NB4 (cell line): ENCODE results near the gene BRAT1.

Experiments
- MYC ChIP-seq: IDR thresholded peaks from 2 replicates; pipeline ENCODE4 v1.6.1; 2011; ENCODE audit warnings: low read depth, low read length
- POLR2A ChIP-seq: IDR thresholded peaks from 2 replicates; pipeline ENCODE4 v1.6.1; 2011; ENCODE audit warnings: mild to moderate bottlenecking; ENCODE audit not compliant: insufficient read length; ENCODE audit errors: extremely low read depth
- TF ChIP-seq, protein P1 (sequence below): IDR thresholded peaks from one replicate; pipeline ENCODE4 v1.5.1; 2012; ENCODE audit warnings: low read depth, low read length
- TF ChIP-seq, protein P2 (sequence below): IDR thresholded peaks from 2 replicates; pipeline ENCODE4 v1.6.1; 2011; ENCODE audit warnings: low read depth, low read length

DNA sequence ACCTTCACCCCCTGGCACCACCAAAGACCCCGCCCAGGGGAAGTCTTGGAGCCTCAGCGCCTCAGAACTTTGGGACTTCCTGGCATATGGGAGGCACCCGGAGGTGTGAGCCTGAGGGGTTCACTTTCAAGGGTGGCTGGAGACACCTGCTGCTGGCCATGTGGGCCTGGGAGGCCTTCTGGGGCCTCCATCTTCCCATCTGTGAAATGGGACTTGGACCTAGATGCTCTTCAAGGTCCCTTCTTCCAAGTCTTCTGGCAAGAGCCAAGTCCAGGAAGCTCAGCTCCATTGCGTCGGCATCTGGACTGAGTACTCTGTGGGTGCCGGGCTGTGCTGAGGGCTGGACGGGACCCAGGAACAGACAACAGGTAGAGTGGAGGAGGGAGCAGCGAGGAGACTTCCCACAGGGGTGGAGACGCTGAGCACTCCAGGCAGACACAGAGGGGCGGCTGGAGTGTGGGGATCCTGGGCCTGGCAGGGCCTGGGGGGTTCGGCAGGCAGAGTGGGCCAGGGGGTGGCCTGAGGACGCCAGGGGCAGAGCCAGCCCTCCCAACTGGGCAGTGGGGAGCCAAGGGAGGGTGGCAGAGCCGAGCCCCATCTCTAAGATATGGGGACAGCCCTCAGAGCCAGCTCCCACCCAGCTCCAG is 45.1 kb downstream of the BRAT1 start:
- no peak for TF ChIP-seq POLR2A
- TF ChIP-seq, protein P1, sequence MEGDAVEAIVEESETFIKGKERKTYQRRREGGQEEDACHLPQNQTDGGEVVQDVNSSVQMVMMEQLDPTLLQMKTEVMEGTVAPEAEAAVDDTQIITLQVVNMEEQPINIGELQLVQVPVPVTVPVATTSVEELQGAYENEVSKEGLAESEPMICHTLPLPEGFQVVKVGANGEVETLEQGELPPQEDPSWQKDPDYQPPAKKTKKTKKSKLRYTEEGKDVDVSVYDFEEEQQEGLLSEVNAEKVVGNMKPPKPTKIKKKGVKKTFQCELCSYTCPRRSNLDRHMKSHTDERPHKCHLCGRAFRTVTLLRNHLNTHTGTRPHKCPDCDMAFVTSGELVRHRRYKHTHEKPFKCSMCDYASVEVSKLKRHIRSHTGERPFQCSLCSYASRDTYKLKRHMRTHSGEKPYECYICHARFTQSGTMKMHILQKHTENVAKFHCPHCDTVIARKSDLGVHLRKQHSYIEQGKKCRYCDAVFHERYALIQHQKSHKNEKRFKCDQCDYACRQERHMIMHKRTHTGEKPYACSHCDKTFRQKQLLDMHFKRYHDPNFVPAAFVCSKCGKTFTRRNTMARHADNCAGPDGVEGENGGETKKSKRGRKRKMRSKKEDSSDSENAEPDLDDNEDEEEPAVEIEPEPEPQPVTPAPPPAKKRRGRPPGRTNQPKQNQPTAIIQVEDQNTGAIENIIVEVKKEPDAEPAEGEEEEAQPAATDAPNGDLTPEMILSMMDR, result no peak
- TF ChIP-seq MYC, result no peak
- TF ChIP-seq, protein P2, sequence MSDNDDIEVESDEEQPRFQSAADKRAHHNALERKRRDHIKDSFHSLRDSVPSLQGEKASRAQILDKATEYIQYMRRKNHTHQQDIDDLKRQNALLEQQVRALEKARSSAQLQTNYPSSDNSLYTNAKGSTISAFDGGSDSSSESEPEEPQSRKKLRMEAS, result no peak
